ENCODE measurements around the gene ADK.

The ADK gene

GRCh38 chr10:74752371-74753040 is 601.5 kb downstream of the ADK start:
- DNase-seq, result no peak
- no peak overlapping the region for H3K4me3 Mint-ChIP-seq
- no peak overlapping the region for H3K27ac Mint-ChIP-seq
- no peaks in the 10 kb centered on the region for H3K27me3 Mint-ChIP-seq
- no peaks in the 10 kb centered on the region for H3K36me3 Mint-ChIP-seq (ENCODE audit: low read depth)
- H3K4me1 Mint-ChIP-seq, result peaks cover 14% of the 10 kb centered on the region
- no peaks in the 10 kb centered on the region for H3K9me3 Mint-ChIP-seq
- ATAC-seq, result no peak

- Mint-ChIP-seq H3K36me3 (ENCODE audit: low read depth) (no peaks in the 10 kb centered on the region), H3K4me3 (no peak overlapping the region), H3K27ac (no peak overlapping the region), H3K27me3 (no peaks in the 10 kb centered on the region), H3K4me1 (peaks cover 14% of the 10 kb centered on the region), H3K9me3 (no peaks in the 10 kb centered on the region)
- DNase-seq (no peak), ATAC-seq (no peak)
Observed at GRCh38 chr10:74753442-74754211, 602.6 kb downstream of the ADK start.

DNA sequence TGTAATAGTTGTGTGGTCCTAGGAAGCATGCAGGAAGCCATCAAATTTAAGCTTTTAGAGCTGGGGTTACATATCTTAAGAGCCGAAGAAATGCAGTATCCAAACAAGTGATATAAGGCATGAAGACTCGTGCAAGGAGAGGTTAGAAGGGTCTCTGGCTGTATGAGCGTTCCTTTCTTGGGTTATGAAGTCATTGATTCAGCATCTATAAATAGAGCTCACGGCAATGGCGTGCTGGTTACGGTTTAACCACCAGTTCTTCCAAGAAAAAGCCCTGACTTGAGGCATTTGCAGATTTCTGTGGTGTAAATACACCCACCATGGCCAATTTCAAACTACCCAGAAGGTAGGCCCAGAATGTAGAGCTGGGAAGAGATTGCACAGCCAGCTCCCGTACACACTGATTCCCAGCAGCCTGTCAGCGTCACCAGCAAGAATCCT is 603.4 kb downstream of the ADK start:
- DNase-seq (no peak), ATAC-seq (no peak)
- no peaks in the 10 kb centered on the region for H3K27me3 Mint-ChIP-seq
- no peaks in the 10 kb centered on the region for H3K9me3 Mint-ChIP-seq
- peaks cover 14% of the 10 kb centered on the region for H3K4me1 Mint-ChIP-seq
- no peak overlapping the region for H3K4me3 Mint-ChIP-seq
- H3K27ac Mint-ChIP-seq, result no peak overlapping the region
- H3K36me3 Mint-ChIP-seq (ENCODE audit: low read depth), result no peaks in the 10 kb centered on the region

DNA sequence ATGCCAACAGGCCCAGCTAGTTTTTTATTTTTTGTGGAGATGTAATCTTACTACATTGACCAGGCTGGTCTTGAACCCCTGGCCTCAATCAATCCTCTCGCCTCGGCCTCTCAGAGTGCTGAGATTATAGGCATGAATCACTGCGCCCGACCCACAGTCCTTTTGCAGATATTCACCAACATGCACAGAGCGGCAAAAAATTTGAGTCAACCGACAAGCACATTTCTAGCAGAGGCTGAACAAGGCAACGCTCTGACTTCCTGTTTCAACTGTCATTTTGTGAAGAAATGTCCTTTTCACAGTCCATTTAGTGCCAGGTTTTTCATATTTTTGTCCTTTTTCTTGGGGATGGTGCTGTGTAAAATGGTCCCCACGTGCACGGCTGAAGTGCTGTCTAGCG is 604.3 kb downstream of the ADK start:
- Mint-ChIP-seq H3K9me3 (no peaks in the 10 kb centered on the region), H3K27me3 (no peaks in the 10 kb centered on the region), H3K36me3 (ENCODE audit: low read depth) (no peaks in the 10 kb centered on the region), H3K4me3 (no peak overlapping the region), H3K4me1 (peaks cover 13% of the 10 kb centered on the region), H3K27ac (no peak overlapping the region)
- ATAC-seq (no peak), DNase-seq (no peak)

Data from activated naive CD8-positive, alpha-beta T cell treated with anti-CD3 and anti-CD28 coated beads, Interleukin-2, amount 50 U/mL, for 24 hours (primary cell).